ENCODE data around the gene LST1.

LST1 gene

DNA sequence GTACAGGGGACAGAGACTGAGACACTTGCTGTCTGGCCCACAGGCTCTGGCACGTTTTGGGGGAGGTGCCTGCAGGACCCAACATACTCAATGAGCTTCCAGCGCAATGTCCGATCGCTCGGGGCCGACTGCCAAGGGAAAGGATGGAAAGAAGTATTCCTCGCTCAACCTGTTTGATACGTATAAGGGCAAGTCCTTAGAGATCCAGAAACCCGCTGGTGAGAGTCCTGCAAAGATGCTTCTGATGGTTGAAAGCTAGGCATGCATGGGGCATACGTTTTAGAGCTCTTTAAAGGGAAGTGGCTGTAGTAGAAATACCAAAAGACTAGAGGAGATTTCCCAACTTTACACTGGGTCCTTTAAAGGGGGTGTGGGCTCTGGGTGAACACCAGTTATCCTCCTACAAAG is 36.6 kb downstream of the LST1 start:
- no peak overlapping the region for H3K4me3 ChIP-seq (ENCODE audit: low read depth, low read length)
- DNase-seq (ENCODE audit: low read depth) = no peak
- TF ChIP-seq, protein P1, sequence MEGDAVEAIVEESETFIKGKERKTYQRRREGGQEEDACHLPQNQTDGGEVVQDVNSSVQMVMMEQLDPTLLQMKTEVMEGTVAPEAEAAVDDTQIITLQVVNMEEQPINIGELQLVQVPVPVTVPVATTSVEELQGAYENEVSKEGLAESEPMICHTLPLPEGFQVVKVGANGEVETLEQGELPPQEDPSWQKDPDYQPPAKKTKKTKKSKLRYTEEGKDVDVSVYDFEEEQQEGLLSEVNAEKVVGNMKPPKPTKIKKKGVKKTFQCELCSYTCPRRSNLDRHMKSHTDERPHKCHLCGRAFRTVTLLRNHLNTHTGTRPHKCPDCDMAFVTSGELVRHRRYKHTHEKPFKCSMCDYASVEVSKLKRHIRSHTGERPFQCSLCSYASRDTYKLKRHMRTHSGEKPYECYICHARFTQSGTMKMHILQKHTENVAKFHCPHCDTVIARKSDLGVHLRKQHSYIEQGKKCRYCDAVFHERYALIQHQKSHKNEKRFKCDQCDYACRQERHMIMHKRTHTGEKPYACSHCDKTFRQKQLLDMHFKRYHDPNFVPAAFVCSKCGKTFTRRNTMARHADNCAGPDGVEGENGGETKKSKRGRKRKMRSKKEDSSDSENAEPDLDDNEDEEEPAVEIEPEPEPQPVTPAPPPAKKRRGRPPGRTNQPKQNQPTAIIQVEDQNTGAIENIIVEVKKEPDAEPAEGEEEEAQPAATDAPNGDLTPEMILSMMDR (conservative IDR thresholded peaks at IDR 0.05; ENCODE audit: low read depth, low read length) = no peak

DNA sequence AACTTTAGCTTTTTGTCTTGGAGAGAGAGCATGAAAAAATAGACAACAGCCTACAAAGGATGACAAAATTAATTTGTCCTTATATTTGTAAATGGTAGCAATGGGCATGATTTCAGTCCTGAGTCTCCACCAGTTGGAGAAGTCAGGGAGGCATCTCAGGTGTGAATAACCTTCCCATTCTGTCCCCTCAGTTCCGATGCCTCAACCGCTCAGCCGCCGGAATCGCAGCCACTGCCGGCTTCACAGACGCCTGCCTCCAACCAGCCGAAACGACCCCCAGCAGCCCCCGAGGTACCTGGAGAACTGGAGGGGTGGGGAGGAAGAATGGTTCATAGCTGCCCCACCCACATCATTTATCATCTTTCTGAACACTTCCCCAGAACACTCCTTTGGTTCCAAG is 38.0 kb downstream of the LST1 start:
- TF ChIP-seq, protein P1 (conservative IDR thresholded peaks at IDR 0.05; ENCODE audit: low read depth, low read length) = no peak
- no peak overlapping the region for H3K4me3 ChIP-seq (ENCODE audit: low read depth, low read length)
- DNase-seq (ENCODE audit: low read depth) = no peak

DNA sequence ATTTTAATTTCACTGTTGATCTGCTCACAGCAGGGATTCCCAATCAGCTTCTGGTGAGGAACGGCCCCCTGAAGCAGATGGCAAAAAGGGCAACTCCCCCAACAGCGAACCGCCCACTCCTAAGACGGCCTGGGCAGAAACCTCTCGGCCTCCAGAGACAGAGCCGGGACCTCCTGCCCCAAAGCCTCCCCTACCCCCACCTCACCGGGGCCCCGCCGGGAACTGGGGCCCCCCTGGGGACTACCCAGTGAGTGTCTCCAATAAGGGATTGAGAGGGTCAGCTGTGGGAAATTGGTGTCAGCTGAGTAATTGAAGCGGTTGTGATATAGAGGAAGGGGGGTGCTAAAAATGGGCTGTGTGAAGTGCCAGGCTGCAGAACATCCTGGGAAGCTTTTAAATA is 40.9 kb downstream of the LST1 start:
- H3K4me3 ChIP-seq (ENCODE audit: low read depth, low read length) = no peak overlapping the region
- peak; percentile 45 for DNase-seq (ENCODE audit: low read depth)
- TF ChIP-seq, protein P1 (conservative IDR thresholded peaks at IDR 0.05; ENCODE audit: low read depth, low read length) = no peak

DNA sequence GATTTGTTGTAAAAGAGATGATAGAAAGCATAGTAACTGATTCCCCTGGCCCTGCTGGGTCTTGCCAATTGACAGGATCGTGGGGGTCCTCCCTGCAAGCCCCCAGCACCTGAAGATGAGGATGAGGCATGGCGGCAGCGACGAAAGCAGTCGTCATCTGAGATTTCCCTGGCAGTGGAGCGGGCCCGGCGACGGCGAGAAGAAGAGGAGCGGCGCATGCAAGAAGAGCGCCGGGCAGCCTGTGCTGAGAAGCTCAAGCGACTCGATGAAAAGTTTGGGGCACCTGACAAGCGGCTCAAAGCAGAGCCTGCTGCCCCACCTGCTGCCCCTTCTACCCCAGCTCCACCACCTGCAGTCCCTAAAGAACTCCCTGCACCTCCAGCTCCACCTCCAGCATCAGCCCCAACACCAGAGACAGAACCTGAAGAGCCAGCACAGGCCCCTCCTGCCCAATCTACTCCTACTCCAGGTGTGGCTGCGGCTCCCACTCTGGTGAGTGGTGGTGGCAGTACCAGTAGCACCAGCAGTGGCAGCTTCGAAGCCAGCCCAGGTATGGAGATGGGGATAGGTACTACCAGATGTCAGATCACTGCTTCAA is 41.7 kb downstream of the LST1 start:
- no peak for DNase-seq (ENCODE audit: low read depth)
- H3K4me3 ChIP-seq (ENCODE audit: low read depth, low read length) = no peak overlapping the region
- TF ChIP-seq, protein P1 (conservative IDR thresholded peaks at IDR 0.05; ENCODE audit: low read depth, low read length) = no peak

DNA sequence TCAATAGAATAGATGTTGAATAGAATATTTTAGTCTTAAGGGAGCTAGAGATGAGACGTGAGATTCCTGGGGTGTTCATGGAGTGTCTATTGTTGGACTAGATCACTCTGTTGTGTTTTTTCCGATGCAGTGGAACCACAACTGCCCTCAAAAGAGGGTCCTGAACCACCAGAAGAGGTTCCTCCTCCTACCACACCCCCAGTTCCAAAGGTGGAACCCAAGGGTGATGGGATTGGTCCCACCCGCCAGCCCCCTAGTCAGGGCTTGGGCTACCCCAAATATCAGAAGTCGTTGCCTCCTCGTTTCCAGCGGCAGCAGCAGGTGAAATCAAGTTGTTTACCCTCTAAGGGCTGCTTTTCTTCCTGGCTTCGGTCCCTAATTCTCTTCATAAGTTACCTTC is 42.9 kb downstream of the LST1 start:
- TF ChIP-seq, protein P1 (conservative IDR thresholded peaks at IDR 0.05; ENCODE audit: low read depth, low read length) = no peak
- no peak for DNase-seq (ENCODE audit: low read depth)
- H3K4me3 ChIP-seq (ENCODE audit: low read depth, low read length) = no peak overlapping the region

DNA sequence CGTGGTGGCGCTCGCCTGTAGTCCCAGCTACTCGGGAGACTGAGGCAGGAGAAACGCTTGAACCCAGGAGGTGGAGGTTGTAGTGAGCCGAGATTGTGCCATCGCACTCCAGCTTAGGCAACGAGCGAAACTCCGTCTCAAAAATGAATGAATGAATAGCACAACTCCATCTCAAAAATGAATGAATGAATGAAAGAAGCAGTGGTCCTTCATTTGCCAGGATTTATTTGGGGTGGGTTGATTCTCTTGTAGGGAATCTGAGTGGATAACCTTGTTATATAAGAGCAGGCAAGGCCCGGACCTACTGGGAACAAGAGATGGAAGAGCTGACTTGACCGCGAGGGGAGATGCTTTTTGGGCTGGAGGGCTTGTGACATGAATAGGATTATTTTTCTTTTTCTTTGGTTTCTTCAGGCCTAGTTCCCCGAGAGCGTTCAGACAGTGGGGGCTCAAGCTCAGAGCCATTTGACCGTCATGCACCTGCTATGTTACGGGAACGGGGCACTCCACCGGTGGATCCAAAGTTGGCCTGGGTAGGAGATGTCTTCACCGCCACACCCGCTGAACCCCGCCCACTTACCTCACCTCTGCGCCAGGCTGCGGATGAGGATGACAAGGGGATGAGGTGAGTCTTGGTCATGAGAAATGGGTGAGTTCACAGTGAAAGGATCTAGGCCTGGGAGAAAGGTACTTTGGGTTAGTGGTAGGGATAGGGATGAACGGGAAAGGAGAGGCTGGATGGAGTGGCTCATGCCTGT is 44.3 kb downstream of the LST1 start:
- H3K4me3 ChIP-seq (ENCODE audit: low read depth, low read length) = no peak overlapping the region
- no peak for DNase-seq (ENCODE audit: low read depth)
- TF ChIP-seq, protein P1 (conservative IDR thresholded peaks at IDR 0.05; ENCODE audit: low read depth, low read length) = no peak

DNA sequence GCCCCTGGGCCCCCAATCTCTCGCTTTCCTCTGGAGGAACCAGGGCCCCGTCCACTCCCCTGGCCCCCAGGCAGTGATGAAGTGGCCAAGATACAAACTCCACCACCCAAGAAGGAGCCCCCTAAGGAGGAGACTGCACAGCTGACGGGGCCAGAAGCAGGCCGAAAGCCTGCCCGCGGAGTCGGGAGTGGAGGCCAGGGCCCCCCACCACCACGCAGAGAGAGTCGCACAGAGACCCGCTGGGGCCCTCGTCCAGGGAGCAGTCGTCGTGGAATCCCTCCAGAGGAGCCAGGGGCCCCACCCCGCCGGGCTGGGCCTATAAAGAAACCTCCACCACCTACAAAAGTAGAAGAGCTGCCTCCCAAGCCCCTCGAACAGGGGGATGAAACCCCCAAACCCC is 45.1 kb downstream of the LST1 start:
- H3K4me3 ChIP-seq (ENCODE audit: low read depth, low read length) = no peak overlapping the region
- TF ChIP-seq, protein P1 (conservative IDR thresholded peaks at IDR 0.05; ENCODE audit: low read depth, low read length) = no peak

More for the DNA sequence above, 45.1 kb downstream of the LST1 start:
- DNase-seq (ENCODE audit: low read depth) = no peak
